Esophagus squamous epithelium (tissue), 4 donors: ENCODE results near the gene P4HTM.

Experiments used
- POLR2A ChIP-seq, 4 donors: fragments of 450-650 bp; IDR thresholded peaks; one replicate each; pipeline ENCODE4 v1.6.1; 2017; ENCODE audit warnings: antibody characterized with exemption in 4 of 4, mild to moderate bottlenecking in 4 of 4, moderate library complexity in 3 of 4
- TF ChIP-seq, protein P1 (sequence below), 6 experiments: fragments of 450-650 bp in 4 of 6; fragments of 200-600 bp in 2 of 6; sonication (generic) in 2 of 6; IDR thresholded peaks; one replicate each; pipeline ENCODE4 v1.5.1; 2016 to 2019; ENCODE audit warnings: antibody characterized with exemption in 6 of 6, mild to moderate bottlenecking in 4 of 6, moderate library complexity in 4 of 6

DNA sequence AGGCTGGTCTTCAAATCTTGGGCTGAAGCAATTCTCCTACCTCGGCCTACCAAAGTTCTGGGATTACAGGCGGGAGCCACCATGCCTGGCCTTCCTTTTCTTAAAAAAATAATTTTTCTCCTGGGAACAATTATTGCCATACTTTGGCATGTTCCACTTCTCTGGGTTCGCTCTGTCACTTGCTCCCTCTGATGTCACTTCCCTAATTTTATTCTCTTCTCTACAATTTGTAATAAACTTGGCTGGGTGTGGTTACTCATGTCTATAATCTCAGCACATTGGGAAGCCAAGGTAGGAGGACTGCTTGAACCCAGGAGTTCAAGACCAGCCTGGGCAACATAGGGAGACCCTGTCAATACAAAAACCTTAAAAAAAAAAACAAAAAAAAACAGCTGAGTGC, 45.2 kb downstream of the P4HTM start:
- TF ChIP-seq, protein P1, sequence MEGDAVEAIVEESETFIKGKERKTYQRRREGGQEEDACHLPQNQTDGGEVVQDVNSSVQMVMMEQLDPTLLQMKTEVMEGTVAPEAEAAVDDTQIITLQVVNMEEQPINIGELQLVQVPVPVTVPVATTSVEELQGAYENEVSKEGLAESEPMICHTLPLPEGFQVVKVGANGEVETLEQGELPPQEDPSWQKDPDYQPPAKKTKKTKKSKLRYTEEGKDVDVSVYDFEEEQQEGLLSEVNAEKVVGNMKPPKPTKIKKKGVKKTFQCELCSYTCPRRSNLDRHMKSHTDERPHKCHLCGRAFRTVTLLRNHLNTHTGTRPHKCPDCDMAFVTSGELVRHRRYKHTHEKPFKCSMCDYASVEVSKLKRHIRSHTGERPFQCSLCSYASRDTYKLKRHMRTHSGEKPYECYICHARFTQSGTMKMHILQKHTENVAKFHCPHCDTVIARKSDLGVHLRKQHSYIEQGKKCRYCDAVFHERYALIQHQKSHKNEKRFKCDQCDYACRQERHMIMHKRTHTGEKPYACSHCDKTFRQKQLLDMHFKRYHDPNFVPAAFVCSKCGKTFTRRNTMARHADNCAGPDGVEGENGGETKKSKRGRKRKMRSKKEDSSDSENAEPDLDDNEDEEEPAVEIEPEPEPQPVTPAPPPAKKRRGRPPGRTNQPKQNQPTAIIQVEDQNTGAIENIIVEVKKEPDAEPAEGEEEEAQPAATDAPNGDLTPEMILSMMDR (IDR thresholded peaks at IDR 0.05), result no peak
- no peak for TF ChIP-seq POLR2A (IDR thresholded peaks at IDR 0.05)
